Stimulated activated CD8-positive, alpha-beta memory T cell treated with anti-CD3 and anti-CD28 coated beads, Interleukin-15, amount 100 ng/mL, for 4 hours (primary cell): Measurements from ENCODE around the gene CBARP.
"Not testable (repeated sequence)": the region's sequence is repeated elsewhere in the genome, so short reads cannot be mapped to it uniquely, and the experiment has no call there.

Experiments used
- DNase-seq, 2 donors: peaks; one replicate each; pipeline ENCODE4 v3.0.0-alpha.2; 2020; ENCODE audit warnings: low read depth in 2 of 2

Gene CBARP

DNA sequence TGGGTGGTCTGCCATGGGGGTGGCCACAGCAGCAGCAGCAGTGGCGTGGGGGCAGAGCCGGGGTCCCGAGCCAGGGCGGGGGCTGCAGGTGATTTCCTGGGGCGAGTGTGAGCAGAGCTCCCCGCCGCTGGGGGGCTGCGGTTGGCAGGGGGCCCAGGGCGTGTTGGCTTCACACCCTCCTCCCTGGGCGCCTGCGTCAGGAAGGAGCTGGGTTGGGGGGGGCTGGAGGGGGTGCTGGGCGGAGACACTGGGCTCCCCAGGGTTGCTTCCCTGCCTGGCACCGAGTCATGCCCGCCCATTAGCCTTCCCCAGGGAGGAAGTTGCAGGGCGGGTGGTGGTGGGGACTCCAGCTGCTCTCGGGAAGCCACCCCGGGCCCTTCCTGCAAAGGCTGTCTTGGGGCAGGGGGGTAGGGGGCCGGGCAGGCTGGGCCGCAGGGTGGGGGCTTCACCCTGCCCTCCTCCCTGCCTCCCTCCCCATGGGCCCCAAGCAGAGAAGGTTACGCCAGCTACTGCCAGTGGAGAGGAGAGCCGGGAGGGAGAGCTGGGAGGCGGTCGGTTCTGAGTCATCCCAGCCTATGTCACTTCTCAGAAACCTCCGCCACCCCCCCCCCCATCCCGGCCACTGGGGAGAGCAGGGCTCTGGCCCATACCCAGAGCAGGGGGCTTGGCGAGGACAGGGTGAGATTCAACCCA, 15.2 kb upstream of the CBARP start:
- DNase-seq, result peak in 1 of 2 donors; percentile 58

DNA sequence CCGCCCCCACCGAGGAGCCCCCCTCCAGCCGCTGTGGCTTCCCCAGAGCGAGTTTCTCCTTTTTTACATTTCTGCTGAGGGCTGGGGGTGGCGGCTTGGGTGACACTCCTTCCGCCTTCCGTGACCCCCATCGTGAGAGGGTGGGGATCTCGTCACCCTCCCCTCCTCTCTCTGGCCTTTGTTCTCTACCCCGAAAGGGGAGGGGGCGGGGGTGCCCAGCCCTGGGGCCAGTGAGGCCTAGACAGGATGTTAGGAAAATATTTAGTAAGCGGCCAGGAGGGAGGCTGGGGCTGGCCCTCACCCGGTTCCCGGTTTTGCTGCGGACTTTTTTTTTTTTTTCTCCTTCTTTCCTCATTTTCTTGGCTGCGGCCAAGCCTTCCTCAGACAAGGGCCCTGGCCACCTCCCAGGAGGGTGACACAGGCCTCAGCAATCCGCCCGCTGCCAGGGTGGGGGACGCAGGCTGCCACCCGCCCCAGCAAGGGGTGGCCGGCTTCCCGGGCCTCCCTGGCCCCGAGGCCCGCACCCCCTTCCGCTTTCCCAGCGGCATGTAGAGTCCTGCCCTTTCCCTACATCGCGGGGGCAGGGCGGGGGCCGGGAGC, 14.5 kb upstream of the CBARP start:
- DNase-seq, result no peak

DNA sequence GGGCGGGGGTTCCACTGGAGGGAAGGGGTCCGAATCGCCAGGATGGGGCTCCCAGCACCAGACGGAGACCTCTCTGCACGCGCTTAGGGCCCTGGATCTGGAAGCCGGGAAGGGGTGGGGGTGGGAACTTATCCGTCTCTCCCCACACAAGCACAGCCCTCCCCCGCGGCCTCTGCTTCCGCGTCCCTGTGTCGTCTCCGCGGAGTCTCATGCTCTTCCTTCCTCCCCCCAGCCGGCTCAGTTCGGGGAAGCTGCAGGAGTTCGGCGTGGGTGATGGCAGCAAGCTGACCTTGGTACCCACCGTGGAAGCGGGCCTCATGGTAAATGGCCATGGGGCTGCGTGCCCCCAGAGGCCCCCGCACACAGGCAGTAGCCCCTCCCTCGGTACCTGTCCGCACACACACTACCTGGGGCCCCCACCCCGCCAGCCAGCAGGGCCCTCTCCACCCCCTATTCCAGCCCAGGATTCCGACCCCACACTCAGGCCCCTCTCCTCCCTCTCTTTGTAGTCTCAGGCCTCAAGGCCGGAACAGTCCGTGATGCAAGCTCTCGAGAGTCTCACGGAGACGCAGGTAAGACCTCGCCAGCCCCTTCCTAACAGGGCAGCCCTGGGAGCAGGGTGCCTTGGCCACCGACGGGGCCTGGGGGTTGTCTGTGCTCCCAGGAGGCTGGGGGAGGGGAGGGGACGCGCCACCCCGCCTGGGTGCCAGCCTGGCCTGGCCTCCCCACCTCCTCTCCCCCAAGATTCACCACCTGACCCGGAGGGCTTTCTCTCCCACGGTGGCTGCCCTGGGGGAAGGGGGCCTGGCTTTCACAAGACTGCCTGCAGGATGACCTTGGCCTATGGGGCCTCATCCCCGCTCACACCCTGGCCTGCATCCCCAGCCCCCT, 13.8 kb upstream of the CBARP start:
- no peak for DNase-seq

DNA sequence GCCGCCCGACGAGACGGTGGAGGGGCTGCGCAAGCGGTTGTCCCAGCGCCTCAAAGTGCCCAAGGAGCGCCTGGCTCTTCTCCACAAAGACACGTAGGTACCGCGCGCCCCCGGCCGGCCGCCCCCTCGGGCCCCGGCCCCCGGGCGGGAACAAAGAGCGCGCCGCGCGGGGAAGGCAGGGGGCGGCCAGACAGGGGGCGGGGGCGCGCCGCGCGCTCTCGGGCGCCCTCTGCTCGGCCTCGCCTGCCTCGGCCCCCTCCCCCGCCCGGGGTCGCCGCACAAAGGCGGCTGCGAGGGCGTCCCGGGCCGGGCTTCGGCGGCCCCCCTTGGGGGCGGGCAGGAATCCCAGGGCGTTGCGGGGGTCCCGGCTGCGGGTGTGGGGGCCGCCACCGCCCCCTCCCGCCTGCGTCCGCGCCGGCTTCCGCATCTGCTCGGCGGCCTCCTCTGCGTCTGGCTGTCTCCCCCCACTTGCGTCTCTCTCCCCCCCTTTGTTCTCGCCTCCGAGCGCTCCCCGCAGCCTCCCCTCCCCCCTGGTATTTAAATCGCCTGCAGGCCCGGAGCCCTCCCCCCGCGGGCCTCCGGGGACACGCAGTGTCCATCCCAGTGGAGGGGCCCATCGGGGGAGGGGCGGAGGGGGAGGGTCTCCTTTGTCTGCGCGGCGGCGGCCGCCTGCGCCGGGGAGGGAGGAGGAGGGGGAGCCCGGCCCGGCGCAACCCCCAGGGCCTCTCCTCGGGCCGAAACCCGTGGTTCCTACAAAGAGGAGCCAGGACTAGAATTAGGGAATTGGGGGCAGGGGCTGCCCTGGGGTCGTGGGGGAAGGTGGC, 12.8 kb upstream of the CBARP start:
- DNase-seq, result no peak

DNA sequence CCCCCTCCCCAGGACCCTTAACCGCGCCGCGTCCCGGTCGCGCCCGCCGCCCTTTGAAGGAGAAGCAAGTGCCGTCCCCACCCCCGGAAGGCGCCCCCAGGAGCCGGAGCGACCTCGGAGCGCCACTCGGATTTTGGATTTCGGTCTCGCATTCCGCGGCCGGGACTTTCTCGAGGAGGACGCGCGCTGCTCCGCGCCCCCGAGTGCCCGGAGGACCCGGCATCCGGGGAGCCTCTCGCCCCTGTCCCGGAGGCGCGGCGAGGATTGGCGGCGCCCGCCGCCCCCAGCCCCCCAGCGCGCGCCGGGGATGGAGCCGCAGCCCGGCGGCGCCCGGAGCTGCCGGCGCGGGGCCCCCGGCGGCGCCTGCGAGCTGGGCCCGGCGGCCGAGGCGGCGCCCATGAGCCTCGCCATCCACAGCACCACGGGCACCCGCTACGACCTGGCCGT, 12.2 kb upstream of the CBARP start:
- DNase-seq, result no peak

DNA sequence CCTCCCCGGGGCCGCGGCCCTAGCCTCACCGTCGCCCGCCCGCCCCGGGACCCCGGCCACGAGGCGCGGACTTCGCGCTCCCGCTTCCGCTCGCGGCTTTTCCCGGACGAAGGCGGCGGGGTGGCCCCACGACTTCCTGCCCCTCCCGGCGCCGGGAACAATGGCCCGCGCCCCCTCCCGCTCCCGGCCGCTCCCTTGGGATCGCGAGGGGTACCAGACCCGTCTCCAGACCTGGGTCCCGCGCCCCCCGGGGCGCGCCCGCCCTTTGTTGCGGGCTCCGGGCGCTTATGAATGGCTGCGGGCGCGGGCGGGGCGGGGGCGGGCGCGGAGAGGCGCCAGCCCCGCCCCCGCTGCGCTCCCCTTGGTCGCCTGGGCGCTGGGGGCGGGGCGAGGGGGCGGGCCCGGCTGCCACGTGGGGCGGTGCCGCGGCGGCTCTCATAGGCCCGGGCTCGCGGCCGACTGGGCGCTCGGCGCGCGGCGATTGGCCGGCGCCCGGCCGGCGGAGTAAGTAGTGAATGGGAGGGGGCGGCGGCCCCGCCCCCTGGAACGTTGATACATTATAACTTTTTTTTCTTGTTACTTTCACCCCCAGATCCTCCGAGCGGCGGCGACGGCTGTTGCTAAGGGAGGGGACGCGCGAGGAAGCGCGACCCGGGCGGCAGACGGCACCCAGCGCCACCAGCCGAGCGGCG, 11.6 kb upstream of the CBARP start:
- peak; percentile 87 to 93 for DNase-seq

DNA sequence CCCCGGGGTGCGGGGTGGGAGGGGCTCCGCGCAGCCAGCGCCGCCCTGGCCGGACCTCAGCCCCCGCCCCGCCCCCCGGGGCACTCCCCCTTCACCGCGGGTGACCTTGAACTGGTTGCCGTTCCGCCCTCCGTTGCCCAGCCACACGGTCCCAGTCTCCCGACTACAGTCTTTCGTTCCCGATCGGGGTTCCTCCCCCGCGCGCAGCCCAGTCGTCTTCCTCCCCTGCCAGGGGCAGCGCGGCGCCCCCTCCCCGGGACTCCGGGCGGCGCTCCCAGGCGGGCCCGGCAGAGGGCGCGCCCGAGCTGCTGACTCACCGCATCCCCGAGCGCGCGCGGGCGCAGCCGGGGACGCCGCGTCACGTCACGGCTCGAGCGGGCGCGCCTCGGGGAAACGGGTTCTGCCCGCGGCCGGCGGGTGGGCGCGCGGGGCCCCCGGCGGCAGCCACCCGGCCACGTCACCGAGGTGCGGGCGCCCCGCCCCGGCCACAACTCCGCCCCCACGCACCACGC, 11.0 kb upstream of the CBARP start:
- peak; percentile 68 to 82 for DNase-seq

DNA sequence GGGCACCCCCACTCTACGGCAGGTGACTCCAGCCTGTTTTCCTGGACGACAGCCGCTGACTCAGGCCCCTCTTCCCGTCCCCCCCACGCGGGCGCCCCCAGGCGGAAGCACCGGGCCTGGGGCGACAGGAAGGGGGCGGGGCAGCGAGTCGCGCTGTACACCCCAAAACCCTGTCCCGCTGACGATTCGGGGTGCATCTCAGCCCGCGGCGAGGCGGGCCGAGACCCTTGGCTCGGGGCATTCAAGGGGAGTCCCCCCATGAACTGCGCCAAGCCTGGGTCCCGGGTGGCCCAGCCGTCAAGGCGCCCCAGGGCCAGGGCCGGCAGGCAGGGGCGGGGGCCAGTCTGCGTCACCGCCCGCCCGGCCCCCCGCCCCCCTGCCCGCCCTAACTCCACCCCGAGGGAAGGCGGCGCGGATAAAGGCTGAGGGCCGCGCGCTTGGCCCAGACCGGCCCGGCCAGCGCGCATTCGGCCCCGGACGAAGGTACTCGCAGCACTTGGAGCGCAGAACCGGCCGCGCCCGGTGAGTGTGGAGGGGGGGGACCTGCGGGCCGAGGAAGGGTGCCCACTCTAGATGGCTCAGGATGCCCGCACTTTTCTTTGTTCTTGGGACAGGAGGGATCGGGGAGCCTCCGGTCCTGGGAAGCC, 10.5 kb upstream of the CBARP start, which contains the start of gene MIDN:
Gene MIDN, plus strand, starts transcription at position 445 of the 647 bp plus-strand sequence. CDS start 1,714 bp downstream, outside the sequence.
- DNase-seq, result no peak

DNA sequence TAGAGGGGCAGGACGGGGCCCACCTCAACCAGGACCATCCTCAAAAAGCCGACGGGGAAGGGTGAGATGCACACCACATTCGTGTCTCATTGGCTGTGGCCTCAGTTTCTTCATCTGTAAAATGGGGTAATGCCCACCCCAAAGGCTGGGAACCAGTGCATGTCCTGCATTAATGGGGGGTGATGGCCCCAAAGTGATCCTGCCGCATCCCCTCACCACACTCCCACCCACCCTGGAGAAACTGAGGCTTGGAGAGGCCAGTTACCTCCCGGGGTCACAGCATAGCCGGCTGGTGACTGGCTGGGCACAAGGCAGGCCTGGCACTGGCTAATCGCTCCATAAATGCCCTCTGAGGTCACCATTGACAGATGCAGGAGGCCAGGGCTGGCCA, 9.9 kb upstream of the CBARP start:
- no peak for DNase-seq

DNA sequence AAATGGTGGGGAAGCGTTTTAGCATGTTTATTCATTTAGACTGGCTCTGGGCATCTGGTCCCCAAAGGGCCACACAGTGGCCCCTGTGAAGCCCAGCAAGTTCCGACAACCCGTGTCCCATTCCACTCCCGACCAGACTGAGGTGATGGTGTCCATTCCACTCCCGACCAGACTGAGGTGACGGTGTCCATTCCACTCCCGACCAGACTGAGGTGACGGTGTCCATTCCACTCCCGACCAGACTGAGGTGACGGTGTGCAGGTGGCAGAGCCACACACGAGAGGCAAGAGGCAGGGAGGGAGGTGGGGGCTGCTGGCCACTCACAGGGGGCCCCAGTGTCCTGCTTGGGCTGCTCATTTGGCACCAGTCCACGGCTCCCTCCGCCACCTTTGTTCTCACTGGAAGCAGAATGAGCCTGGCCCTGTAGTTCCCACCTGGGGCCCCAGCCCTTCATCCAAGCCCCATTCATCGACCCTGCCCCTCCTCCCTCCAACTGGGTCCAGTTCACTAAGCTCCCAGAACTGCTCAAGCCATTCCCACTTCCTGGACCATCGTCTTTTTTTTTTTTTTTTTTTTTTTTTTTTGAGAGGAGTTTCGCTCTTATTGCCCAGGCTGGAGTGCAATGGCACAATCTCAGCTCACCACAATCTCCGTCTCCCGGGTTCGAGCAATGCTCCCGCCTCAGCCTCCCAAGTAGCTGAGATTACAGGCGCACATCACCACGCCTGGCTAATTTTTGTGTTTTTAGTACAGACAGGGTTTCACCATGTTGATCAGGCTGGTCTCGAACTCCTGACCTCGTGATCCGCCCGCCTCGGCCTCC, 8.7 kb upstream of the CBARP start:
- DNase-seq, result not testable (repeated sequence)

DNA sequence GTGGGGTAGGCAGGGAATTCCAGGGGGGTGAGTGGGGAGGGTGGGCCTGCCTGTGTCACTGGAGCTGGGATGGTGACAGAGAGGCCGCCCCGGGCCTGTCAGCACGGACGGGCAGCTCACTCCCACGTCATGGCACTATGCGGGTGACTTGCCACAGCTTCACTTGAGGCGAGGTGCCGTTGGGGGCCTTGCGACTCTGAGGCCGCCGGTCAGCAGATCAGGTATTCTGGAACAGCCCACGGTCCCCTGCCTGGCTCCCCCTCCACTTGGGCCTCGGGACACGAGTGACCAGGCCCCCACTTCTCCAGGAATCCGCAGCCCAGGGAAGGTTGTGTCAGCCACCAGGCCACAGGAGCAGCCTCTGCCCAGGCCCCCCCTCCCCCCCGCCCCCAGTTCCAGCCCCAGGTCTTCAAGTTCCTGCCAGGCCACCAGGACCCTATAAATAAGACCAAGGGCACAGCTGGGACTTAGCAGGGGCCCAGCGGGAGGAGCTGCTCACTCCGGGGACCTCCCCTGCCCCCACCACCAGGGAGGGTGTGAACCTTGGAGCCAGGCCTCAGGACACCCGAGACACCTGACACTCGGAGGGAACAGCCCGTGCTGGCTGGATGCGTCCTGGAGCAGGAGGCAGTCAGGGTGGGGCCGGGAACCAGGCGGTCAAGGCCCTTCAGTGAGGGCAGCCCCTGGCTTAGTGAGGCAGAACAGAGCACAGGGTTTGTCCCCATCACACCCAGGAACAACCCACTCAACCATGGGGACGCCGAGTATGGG, 7.9 kb upstream of the CBARP start:
- DNase-seq, result no peak

DNA sequence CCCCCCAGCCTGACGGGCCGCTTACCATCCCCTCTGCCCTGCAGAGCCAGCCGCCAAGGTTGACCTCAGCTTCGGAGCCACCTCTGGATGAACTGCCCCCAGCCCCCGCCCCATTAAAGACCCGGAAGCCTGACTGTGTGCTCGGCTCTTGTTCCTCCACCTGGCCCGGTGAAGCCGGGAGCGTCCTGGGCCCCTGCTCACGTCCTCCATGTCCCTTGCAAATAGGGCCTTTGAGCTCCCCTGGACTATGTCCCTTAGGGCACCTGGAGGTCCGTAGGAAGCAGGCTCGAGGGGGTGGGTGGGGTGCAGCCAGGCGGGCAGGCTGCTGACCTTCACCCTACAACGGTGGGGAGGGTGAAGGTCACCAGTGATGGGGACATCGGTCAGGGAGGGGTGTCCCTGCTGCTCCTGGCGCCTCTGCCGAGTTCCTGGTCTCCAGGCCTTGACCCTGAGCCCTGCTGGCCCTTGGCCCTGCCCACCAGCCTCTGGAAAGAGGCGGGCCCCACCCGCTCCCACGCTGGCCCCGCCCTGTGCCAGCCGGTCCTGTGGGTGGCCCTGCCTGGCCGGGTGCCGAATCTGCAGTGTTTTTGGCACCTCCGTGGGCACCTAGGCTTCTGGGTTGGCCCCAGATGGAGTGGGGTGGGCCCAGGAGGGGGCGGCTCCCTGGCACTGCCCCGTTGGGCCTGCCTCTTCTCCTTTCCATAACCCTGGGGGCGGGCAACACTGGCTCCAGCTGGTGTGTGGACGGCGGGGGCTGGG, 7.1 kb upstream of the CBARP start:
- no peak for DNase-seq

DNA sequence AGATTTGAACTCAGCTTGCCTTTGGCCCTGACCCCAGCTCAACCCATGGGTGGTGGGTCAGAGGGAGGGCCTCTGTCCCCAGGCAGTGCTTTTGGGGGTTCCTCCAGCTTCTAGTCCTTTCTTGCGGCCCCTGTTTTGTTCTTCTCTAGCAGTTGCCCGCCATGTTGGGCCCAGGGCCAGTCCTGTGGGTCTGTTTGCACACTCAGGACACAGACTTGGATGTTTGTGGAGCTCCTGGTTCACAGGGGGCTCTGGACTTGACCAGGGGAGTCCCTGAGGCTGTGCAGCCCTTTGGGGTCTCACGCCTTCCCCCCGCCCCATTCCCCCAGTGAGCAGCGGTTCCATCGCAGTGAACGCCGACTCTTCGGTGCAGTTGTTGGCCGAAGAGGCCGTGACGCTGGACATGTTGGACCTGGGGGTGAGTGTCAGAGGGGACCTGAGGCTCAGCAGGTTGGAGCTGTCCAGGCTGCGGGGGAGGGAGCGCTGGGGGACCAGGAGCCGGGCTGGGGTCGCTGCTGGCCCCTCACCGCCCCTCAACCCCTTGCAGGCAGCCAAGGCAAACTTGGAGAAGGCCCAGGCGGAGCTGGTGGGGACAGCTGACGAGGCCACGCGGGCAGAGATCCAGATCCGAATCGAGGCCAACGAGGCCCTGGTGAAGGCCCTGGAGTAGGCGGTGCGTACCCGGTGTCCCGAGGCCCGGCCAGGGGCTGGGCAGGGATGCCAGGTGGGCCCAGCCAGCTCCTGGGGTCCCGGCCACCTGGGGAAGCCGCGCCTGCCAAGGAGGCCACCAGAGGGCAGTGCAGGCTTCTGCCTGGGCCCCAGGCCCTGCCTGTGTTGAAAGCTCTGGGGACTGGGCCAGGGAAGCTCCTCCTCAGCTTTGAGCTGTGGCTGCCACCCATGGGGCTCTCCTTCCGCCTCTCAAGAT, 6.2 kb upstream of the CBARP start:
- peak; percentile 72 to 76 for DNase-seq

DNA sequence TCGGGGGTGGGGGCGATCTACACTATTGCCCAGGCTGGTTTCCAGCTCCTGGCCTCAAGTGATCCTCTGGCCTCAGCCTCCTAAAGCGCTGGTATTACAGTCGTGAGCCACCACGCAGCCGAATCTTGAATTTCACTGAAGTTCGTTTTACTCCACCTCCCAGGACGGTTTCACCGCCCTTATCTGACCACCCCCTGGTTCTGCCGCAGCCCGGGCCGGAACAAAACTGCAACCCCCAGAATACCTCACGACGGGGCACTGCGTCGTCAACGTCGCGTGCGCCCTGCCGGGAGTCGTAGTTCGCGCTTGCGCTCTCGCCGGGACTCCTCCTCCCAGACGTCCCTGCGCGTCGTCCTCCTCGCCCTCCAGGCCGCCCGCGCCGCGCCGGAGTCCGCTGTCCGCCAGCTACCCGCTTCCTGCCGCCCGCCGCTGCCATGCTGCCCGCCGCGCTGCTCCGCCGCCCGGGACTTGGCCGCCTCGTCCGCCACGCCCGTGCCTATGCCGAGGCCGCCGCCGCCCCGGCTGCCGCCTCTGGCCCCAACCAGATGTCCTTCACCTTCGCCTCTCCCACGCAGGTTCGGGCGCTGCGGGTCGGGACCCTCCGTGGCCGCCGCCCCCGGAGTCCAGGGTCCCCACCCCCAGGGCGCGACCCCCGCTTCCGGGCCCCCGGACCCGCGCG, 3.8 kb upstream of the CBARP start, which contains the start of gene ATP5F1D:
Gene ATP5F1D, plus strand, starts transcription at position 335 of the 679 bp plus-strand sequence. Its CDS starts 100 bp downstream, at position 435.
- peak; percentile 77 to 90 for DNase-seq

DNA sequence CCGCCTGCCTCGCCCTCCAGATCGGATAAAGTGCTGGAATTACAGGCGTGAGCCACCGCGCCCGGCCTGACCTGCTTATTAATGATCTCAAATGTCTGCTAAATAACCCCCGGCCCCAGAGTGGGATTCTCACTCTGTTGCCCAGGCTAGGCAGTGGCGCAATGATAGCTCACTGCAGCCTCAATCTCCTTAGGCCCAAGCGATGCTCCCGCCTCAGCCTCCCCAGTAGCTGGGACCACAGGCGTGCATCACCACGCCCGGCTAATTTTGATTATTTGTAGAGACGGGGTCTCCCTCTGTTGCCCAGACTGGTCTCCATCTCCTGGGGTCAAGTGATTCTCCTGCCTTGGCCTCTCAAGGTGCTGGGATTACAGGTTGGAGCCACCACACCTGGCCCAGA, 3.1 kb upstream of the CBARP start:
- DNase-seq, result no peak
